Stimulated activated naive B cell treated with anti-CD40 and anti-IgM and Interleukin-4, amounts not matched to agents 10 μg/mL and 1 μg/mL and 100 μg/mL, for 72 hours (primary cell): ENCODE data around the gene TAAR8.

Experiments
- ATAC-seq, 2 donors: fragments of 150-1000 bp; cut with Tn5 transposase; replicated peaks; 2 replicates each; pipeline ENCODE4 v1.10.0; 2021; ENCODE audit warnings: moderate library complexity in 1 of 2
- DNase-seq: peaks from one replicate; pipeline ENCODE4 v3.0.0; 2021
- H3K27ac Mint-ChIP-seq: one replicate; pipeline ENCODE4 v1.8.0; 2022; ENCODE audit warnings: mild to moderate bottlenecking, mixed read lengths
- H3K27me3 Mint-ChIP-seq, 2 donors: one replicate each; pipeline ENCODE4 v1.8.0; 2022; ENCODE audit warnings: mixed read lengths in 2 of 2
- H3K36me3 Mint-ChIP-seq, 2 donors: one replicate each; pipeline ENCODE4 v1.8.0; 2022; ENCODE audit warnings: mixed read lengths in 2 of 2, mild to moderate bottlenecking in 1 of 2
- H3K4me1 Mint-ChIP-seq, 2 donors: one replicate each; pipeline ENCODE4 v1.8.0; 2022; ENCODE audit warnings: mixed read lengths in 2 of 2, mild to moderate bottlenecking in 1 of 2
- H3K4me3 Mint-ChIP-seq, 2 donors: one replicate each; pipeline ENCODE4 v1.8.0; 2022; ENCODE audit warnings: mild to moderate bottlenecking in 2 of 2, mixed read lengths in 2 of 2, moderate library complexity in 1 of 2
- H3K9me3 Mint-ChIP-seq, 2 donors: one replicate each; pipeline ENCODE4 v1.8.0; 2022; ENCODE audit warnings: mixed read lengths in 2 of 2, mild to moderate bottlenecking in 1 of 2

TAAR8 gene

GRCh38 chr6:132552372-132552771 lies at the start of gene TAAR8:
Gene TAAR8, plus strand, starts transcription at chr6:132552672. Its CDS starts 21 bp downstream, at chr6:132552693.
- no peak within 1 kb of the TSS for H3K4me3 Mint-ChIP-seq
- H3K36me3 Mint-ChIP-seq, result no peaks in the 10 kb centered on the region
- no peaks in the 10 kb centered on the region for H3K9me3 Mint-ChIP-seq
- DNase-seq (no peak), ATAC-seq (no peak)
- peaks cover 5 to 7% of the 10 kb centered on the region in 2 donors for H3K4me1 Mint-ChIP-seq
- H3K27ac Mint-ChIP-seq, result no peak within 1 kb of the TSS
- H3K27me3 Mint-ChIP-seq, result peaks cover 20 to 23% of the 10 kb centered on the region in 2 donors

DNA sequence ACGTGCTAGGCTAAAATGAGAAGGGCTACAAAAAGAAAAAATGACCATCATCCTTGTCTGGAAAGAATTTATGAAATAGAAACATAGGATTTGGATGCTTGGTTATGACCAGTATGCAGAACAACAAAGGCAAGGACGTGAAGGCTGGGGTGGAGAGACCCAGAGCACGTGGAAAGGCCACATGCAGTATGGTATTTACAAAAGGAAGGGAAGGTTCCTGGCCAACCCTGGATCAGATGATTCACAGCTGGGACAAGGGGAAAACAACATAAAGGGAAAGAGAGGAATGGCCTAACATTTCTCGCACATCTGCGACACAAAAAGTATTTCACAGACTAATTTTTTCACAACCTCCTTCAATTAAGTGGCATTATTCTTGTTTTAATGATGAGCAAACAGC lies 47.7 kb upstream of the TAAR8 start:
- H3K4me1 Mint-ChIP-seq, result peaks cover 54 to 91% of the 10 kb centered on the region in 2 donors
- H3K27me3 Mint-ChIP-seq, result no peaks in the 10 kb centered on the region
- no peak for DNase-seq
- H3K9me3 Mint-ChIP-seq, result peaks cover 7% of the 10 kb centered on the region in 2 donors
- H3K36me3 Mint-ChIP-seq, result peaks cover 57 to 78% of the 10 kb centered on the region in 2 donors
- peak overlapping the region; percentile 30 to 55 for H3K4me3 Mint-ChIP-seq
- no peak for ATAC-seq
- peak overlapping the region; percentile 52 for H3K27ac Mint-ChIP-seq

GRCh38 chr6:132505158-132505557 lies 47.3 kb upstream of the TAAR8 start:
- peaks cover 3 to 4% of the 10 kb centered on the region in 2 donors for H3K9me3 Mint-ChIP-seq
- no peak overlapping the region for H3K4me3 Mint-ChIP-seq
- peaks cover 53 to 77% of the 10 kb centered on the region in 2 donors for H3K36me3 Mint-ChIP-seq
- peak overlapping the region; percentile 52 for H3K27ac Mint-ChIP-seq
- DNase-seq (no peak), ATAC-seq (peak; percentile 18 to 19)
- peaks cover 51 to 87% of the 10 kb centered on the region in 2 donors for H3K4me1 Mint-ChIP-seq
- no peaks in the 10 kb centered on the region for H3K27me3 Mint-ChIP-seq

DNA sequence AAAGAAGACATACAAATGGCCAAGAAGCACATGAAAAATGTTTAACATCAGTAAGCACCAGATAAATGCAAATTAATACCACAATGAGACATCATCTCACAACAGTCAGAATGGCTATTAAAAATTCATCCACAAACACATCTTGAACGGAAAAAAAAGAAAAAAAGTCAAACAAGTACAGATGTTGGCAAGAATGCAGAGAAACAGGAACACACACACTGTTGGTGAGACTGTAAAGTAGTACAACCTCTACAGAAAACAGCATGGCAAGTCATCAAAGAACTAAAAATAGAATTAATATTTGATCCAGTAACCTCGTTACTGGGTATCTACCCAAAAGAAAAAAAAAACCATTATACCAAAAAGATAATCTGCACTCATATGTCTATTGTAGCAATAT lies 46.0 kb upstream of the TAAR8 start:
- Mint-ChIP-seq H3K4me3 (peak overlapping the region; percentile 60 to 62), H3K27ac (peak overlapping the region; percentile 83), H3K27me3 (no peaks in the 10 kb centered on the region), H3K4me1 (peaks cover 55 to 85% of the 10 kb centered on the region in 2 donors), H3K36me3 (peaks cover 48 to 74% of the 10 kb centered on the region in 2 donors), H3K9me3 (peaks cover 0 to 3% of the 10 kb centered on the region in 2 donors)
- ATAC-seq (peak; percentile 57 to 63), DNase-seq (no peak)

DNA sequence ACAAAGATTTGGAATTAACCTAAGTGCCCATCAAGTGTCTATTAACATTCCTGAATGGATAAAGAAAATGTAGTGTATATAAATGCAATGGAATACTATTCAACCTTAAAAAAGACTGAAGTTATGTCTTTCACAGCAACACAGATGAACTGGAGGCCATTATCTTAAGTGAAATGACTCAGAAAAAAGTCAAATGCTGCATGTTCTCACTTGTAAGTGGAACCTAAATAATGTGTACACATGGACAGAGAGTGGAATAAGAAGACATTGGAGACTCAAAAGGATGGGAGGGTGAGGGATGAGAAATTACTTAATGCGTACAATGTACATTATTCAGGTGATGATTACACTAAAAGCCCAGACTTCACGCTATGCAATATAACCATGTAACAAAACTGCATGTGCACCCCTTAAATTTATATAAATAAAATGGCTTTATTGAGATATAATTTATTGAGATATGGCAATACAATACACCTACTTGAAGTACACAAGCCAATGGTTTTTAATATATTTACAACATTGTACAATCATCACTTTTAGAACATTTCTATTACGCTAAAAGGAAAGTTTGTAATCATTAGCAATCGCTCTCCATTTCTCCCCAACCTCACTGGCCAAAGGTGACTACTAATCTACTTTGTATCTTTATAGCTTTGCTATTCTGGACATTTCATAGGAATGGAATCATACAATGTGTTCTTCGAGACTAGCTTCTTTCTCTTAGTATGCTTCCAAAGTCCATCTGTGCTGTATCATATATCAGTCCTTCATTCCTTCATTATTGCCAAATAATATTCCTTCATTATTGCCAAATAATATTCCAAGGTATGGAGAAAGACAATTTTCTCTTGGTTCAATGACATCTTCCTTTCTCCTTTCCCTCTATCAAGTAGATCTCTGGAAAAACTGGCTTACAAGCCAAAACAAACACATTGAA lies 45.3 kb upstream of the TAAR8 start:
- H3K9me3 Mint-ChIP-seq, result peaks cover 0 to 3% of the 10 kb centered on the region in 2 donors
- peak in 1 of 2 donors; percentile 31 for ATAC-seq
- DNase-seq, result no peak
- peaks cover 54 to 79% of the 10 kb centered on the region in 2 donors for H3K4me1 Mint-ChIP-seq
- no peaks in the 10 kb centered on the region for H3K27me3 Mint-ChIP-seq
- H3K27ac Mint-ChIP-seq, result peak overlapping the region; percentile 83
- H3K36me3 Mint-ChIP-seq, result peaks cover 44 to 68% of the 10 kb centered on the region in 2 donors
- H3K4me3 Mint-ChIP-seq, result peak overlapping the region; percentile 60 to 62

DNA sequence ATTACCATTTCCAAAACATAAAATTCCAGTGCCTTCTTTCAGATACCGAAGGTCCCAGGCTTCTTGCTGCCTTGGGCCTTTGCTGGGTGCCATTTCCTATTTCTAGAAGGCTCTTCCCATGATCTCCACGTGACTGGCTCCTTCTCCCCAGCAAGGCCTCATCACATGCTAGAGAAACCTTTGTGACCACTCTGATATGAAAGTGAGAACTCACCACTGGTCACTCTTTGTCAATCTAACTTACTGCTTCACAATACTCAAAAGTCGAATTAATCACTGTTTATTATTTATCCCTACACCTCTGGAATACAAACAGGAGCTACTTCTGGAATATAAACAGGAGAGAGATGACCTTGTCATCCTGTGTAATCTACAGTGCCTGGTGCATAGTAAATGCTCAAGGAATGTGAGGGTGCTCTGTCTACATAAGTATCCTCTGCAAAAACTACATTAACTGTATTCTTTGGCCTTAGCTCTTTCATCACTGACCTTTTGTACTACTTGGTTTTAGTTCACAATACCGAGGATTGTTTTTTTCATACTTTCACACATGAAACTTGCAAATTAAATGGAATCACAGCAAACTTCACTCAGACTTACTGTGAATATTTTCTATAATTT lies 41.2 kb upstream of the TAAR8 start:
- Mint-ChIP-seq H3K4me1 (peaks cover 44 to 60% of the 10 kb centered on the region in 2 donors), H3K27me3 (no peaks in the 10 kb centered on the region), H3K27ac (peak overlapping the region; percentile 53), H3K36me3 (peaks cover 32 to 46% of the 10 kb centered on the region in 2 donors), H3K4me3 (peak overlapping the region; percentile 88 to 99), H3K9me3 (peaks cover 0 to 3% of the 10 kb centered on the region in 2 donors)
- ATAC-seq, result no peak
- DNase-seq, result no peak

DNA sequence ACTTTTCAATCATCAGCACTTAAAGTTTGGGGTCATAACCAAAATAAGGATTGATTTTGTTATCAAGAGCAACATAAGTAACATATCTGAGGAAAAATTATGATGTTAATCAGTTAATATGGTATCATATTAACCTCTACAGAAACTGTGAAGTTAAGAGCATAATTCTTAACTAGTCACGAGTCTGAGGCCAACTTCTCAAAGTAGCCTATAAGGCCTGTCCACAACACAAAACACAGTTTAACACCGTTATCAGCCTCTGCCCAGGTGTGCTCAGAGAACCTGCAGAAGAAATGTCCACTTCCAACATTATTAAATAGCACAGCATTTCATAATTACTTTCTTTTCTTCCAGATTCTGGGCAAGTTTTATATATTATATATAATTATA lies 40.6 kb upstream of the TAAR8 start:
- Mint-ChIP-seq H3K9me3 (peaks cover 0 to 3% of the 10 kb centered on the region in 2 donors), H3K36me3 (peaks cover 27 to 41% of the 10 kb centered on the region in 2 donors), H3K27ac (peak overlapping the region; percentile 53), H3K27me3 (no peaks in the 10 kb centered on the region), H3K4me3 (peak overlapping the region; percentile 88 to 99), H3K4me1 (peaks cover 39 to 55% of the 10 kb centered on the region in 2 donors)
- DNase-seq, result no peak
- no peak for ATAC-seq

- ATAC-seq, result no peak
- Mint-ChIP-seq H3K27me3 (no peaks in the 10 kb centered on the region), H3K27ac (peak overlapping the region; percentile 95), H3K9me3 (peaks cover 0 to 3% of the 10 kb centered on the region in 2 donors), H3K36me3 (peaks cover 25 to 36% of the 10 kb centered on the region in 2 donors), H3K4me3 (peak overlapping the region; percentile 88 to 99), H3K4me1 (peaks cover 38 to 51% of the 10 kb centered on the region in 2 donors)
- no peak for DNase-seq
These were observed 40.2 kb upstream of the TAAR8 start for GRCh38 chr6:132512342-132512637.

DNA sequence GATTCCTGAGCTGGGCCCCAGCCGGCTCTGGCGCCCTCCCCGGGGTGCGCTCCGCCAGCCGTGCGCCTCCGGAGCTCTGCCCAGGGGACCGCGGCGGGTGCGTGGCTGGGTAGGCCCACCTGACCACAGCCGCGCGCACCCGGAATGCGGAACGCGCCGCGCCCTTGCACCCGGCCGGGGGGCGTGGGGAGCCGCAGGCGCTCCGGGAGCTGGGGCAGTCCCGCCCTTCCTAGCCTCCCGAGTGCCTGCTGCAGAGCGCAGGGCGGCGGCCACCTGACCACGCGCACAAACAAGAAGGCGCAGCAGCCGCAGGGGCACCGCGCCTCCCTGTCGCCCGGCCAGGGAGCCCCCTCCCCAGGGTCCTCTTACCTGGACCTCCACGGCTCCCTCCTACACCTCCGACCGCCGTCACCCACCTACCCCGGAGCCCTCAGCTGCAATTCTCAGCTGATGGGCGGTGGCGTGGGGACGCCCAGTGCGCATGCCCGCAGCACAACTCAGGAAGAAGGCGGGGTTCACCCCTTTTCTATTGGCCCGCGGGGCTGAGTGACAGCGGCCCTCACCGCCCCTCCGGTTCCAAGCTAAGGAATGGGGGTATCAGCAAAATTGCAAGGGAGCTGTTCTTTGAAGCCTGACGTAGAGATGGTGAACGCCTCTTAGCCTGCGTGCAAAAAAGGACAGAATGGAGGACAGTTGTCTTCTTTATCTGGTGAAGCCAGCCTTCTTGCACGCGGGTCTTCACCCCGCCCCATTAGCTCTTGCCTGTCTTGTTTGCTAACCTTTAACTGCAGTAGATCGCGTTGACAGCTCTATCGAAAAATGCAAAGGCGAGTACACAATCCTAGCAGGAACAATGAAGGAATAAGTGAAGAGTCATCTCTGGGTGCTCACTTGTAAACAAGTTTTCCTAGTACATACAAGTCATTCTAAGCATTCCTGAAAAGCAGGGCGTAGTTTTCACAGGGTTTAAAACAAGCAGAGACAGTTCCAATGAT lies 39.5 kb upstream of the TAAR8 start, which contains the start of gene STX7:
Gene STX7 (minus strand): TSS at position 479 of the 995 bp plus-strand sequence. CDS start 9,586 bp downstream, outside the sequence.
- peaks cover 32 to 44% of the 10 kb centered on the region in 2 donors for H3K4me1 Mint-ChIP-seq
- H3K36me3 Mint-ChIP-seq, result peaks cover 18 to 30% of the 10 kb centered on the region in 2 donors
- H3K9me3 Mint-ChIP-seq, result no peaks in the 10 kb centered on the region
- DNase-seq (peak; percentile 90), ATAC-seq (peak; percentile 86 to 90)
- H3K27ac Mint-ChIP-seq, result peak within 1 kb of the TSS; percentile 95
- peak within 1 kb of the TSS; percentile 88 to 99 for H3K4me3 Mint-ChIP-seq
- H3K27me3 Mint-ChIP-seq, result no peaks in the 10 kb centered on the region

DNA sequence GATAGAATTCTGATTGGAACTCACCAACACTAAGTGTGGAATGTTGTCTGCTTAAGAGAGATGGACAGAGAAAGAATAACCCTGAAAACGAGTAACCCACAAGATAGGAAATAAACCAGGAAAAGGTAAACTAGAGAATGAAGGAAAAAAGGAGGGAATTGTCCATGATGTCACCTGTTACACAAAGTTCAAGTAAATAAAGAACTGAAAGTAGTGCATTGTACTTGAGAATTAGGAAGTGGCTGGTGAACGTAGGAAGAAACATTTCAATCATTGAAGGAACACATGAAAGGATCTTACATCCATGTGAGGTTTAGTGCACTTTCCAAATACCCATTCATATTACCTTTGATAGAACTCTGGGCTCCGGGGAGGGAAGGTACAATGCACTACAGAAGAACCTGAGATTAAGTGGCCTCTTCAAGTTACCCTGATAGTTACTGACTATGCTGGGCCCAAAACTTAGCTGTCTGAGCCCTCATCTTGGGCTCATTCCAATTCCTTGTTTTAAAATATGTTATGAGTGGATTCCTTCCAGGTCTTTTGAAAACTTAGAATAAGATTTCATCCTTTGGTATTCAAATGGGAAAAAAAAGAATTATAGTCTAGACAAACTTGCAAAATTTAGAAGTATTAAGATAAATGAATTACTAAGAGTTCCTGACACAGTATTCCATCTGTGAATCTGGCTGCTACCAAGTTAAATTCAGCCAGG lies 38.5 kb upstream of the TAAR8 start:
- Mint-ChIP-seq H3K4me1 (peaks cover 24 to 34% of the 10 kb centered on the region in 2 donors), H3K27me3 (no peaks in the 10 kb centered on the region), H3K36me3 (peaks cover 10 to 19% of the 10 kb centered on the region in 2 donors), H3K4me3 (peak overlapping the region; percentile 88 to 99), H3K27ac (peak overlapping the region; percentile 95), H3K9me3 (no peaks in the 10 kb centered on the region)
- DNase-seq (no peak), ATAC-seq (peak in 1 of 2 donors; percentile 17)

DNA sequence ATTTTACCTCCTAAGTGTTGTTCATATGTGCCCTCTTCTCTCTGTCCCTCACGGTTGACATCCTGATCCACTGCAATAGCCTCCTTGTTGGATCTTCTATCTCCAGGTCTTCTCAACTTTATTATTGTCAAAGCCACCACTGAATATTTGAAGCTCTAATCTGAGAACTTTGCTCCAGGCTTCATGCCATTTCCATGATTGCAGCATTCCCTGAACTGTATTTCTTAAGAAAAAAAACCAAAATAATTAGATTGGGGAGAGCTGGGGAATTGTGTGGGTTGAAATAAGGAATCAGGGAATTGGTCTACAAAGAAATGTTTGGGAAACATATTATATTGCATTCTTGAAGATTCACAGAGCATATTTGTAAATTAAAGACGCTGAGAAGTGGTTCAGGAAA lies 37.1 kb upstream of the TAAR8 start:
- H3K27ac Mint-ChIP-seq, result no peak overlapping the region
- DNase-seq, result no peak
- no peak for ATAC-seq
- no peaks in the 10 kb centered on the region for H3K9me3 Mint-ChIP-seq
- no peaks in the 10 kb centered on the region for H3K27me3 Mint-ChIP-seq
- H3K36me3 Mint-ChIP-seq, result peaks cover 7 to 10% of the 10 kb centered on the region in 2 donors
- peaks cover 23 to 32% of the 10 kb centered on the region in 2 donors for H3K4me1 Mint-ChIP-seq
- no peak overlapping the region for H3K4me3 Mint-ChIP-seq

- ATAC-seq, result no peak
- Mint-ChIP-seq H3K9me3 (no peaks in the 10 kb centered on the region), H3K27me3 (peaks cover 0 to 2% of the 10 kb centered on the region in 2 donors), H3K27ac (no peak overlapping the region), H3K4me3 (no peak overlapping the region), H3K36me3 (no peaks in the 10 kb centered on the region), H3K4me1 (peaks cover 0 to 4% of the 10 kb centered on the region in 2 donors)
- no peak for DNase-seq
These were observed 31.5 kb upstream of the TAAR8 start for GRCh38 chr6:132520953-132521352.

DNA sequence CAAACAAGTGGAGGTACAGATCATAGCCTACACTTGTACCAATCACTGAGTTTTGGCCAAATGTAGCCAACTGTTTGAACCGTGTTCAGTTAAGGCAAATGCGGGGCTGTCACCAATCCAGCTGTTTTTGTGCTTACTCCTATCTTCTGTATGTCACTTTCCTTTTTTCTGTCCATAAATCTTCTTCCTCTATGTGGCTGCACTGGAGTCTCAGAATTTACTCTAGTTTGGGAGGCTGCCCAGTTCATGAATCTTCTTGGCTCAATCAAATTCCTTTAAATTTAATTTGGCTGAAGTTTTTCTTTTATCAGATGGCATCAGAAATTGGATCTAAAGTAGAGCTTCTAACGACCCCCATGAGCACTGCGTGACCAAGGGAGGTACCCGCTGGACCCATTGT lies 27.8 kb upstream of the TAAR8 start:
- H3K4me3 Mint-ChIP-seq, result no peak overlapping the region
- peaks cover 4 to 7% of the 10 kb centered on the region in 2 donors for H3K4me1 Mint-ChIP-seq
- H3K36me3 Mint-ChIP-seq, result no peaks in the 10 kb centered on the region
- DNase-seq, result no peak
- H3K27ac Mint-ChIP-seq, result no peak overlapping the region
- ATAC-seq, result no peak
- peaks cover 0 to 6% of the 10 kb centered on the region in 2 donors for H3K27me3 Mint-ChIP-seq
- H3K9me3 Mint-ChIP-seq, result no peaks in the 10 kb centered on the region
